GM12891 (cell line): ENCODE measurements around the gene TTC7B.

Experiments used
- POLR2A ChIP-seq: IDR thresholded peaks from 2 replicates; pipeline ENCODE4 v1.6.1; 2011; ENCODE audit warnings: low read depth, low read length, control low read depth
- SPI1 ChIP-seq: IDR thresholded peaks from 2 replicates; pipeline ENCODE4 v1.6.1; 2011; ENCODE audit warnings: low read depth, low read length, control low read depth
- TAF1 ChIP-seq: IDR thresholded peaks from 2 replicates; pipeline ENCODE4 v1.6.1; 2011; ENCODE audit warnings: low read depth, low read length, control low read depth

DNA sequence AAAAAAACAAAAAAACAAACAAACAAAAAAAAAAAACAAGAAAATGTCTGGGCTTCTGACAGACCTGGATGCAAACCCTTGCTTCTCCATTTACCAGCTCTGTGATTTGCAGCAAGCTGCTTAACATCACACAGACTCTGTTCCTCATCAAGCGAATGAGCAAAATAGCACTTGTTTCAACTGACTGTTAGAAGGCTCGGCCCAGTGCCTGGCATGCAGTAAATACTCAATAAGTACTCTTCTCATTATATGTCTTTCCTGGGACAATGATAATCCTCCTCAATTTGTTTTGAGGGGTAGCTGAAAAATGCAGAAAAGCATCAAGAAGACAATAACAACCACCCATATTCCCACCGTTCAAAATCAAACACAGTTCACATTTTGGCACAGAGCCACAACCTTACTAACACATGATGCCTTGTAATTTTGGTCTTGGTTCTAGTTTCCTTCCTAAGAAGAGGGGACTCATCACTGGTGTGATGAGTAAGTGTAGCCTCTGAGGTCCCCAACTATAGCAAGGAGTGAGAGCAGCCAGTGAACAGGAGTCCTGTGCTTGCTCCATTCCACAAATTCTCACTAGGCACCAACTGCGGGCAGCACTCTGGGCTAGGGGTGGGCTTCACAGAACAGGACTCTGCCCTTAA is 60.4 kb downstream of the TTC7B start:
- TF ChIP-seq SPI1 = no peak
- TF ChIP-seq POLR2A = no peak
- TF ChIP-seq TAF1 = no peak
